Karpas-422 (cell line): ENCODE data around the gene CDK14. TPM values are rescaled to one million over a fixed set of nuclear protein-coding genes. Genes with fewer than 3 reads are reported as not detected.

Experiments used
- DNase-seq: peaks from one replicate; pipeline ENCODE4 v3.0.0-alpha.2; 2015
- H2AFZ ChIP-seq: fragments of 200-600 bp; sonication (generic); 2 replicates; pipeline ENCODE4 v1.6.1; 2014; ENCODE audit warnings: antibody characterized with exemption, low read length, mixed read lengths
- H3K27ac ChIP-seq: fragments of 200-600 bp; sonication (generic); 2 replicates; pipeline ENCODE4 v1.5.1; 2014; ENCODE audit warnings: mild to moderate bottlenecking, low read length, moderate library complexity
- H3K27me3 ChIP-seq: fragments of 200-600 bp; sonication (generic); 2 replicates; pipeline ENCODE4 v1.6.1; 2014; ENCODE audit warnings: low read length, mixed read lengths
- H3K36me3 ChIP-seq: fragments of 200-600 bp; sonication (generic); 2 replicates; pipeline ENCODE4 v1.6.1; 2014; ENCODE audit warnings: low read length, mixed read lengths; ENCODE audit not compliant: insufficient read depth
- H3K4me1 ChIP-seq: fragments of 200-600 bp; sonication (generic); 2 replicates; pipeline ENCODE4 v1.6.1; 2014; ENCODE audit warnings: mild to moderate bottlenecking, low read length, mixed read lengths
- H3K4me2 ChIP-seq: fragments of 200-600 bp; sonication (generic); 2 replicates; pipeline ENCODE4 v1.6.1; 2014; ENCODE audit warnings: low read length, low read depth, mild to moderate bottlenecking; ENCODE audit not compliant: poor library complexity, severe bottlenecking
- H3K4me3 ChIP-seq: fragments of 200-600 bp; sonication (generic); 2 replicates; pipeline ENCODE4 v1.5.1; 2014; ENCODE audit warnings: mild to moderate bottlenecking, antibody characterized with exemption, low read length, mixed read lengths
- H3K79me2 ChIP-seq: fragments of 200-600 bp; sonication (generic); 2 replicates; pipeline ENCODE4 v1.6.1; 2014; ENCODE audit warnings: mild to moderate bottlenecking, low read length, mixed read lengths
- H3K9ac ChIP-seq: fragments of 200-600 bp; sonication (generic); 2 replicates; pipeline ENCODE4 v1.6.0; 2014; ENCODE audit warnings: low read length
- H3K9me2 ChIP-seq: fragments of 200-600 bp; sonication (generic), shearing (Covaris generic); replicated peaks from 2 replicates; pipeline ENCODE4 v1.6.0; 2014; ENCODE audit warnings: mild to moderate bottlenecking, low read length, moderate library complexity; ENCODE audit not compliant: insufficient read depth
- H3K9me3 ChIP-seq: fragments of 300-700, 200-600 bp; sonication (generic); 2 replicates; pipeline ENCODE4 v1.6.1; 2014; ENCODE audit warnings: low read length, mixed read lengths
- H4K20me1 ChIP-seq: fragments of 200-600 bp; sonication (generic); 2 replicates; pipeline ENCODE4 v1.6.1; 2014; ENCODE audit warnings: mild to moderate bottlenecking, antibody characterized with exemption, low read length, low read depth; ENCODE audit not compliant: insufficient read depth
- total RNA-seq: library from RNA; depleted of rRNA; stranded (reverse); fragments of >200 nt; shearing (Covaris generic); gene quantifications from 2 replicates; pipeline ENCODE4 v1.2.3, GENCODE V29; 2014; ENCODE audit warnings: low replicate concordance

CDK14 gene
- total RNA-seq, 1 experiment from 2014 or later, result 121 TPM

- DNase-seq, result no peak
- no peak overlapping the region for H3K4me2 ChIP-seq
- H3K9me2 ChIP-seq, result no peaks in the 10 kb centered on the region
- no peaks in the 10 kb centered on the region for H3K9me3 ChIP-seq
- H3K27me3 ChIP-seq, result no peaks in the 10 kb centered on the region; the same call in 1 of the 2 replicates
- H3K79me2 ChIP-seq, result no peaks in the 10 kb centered on the region
- H3K36me3 ChIP-seq, result no peaks in the 10 kb centered on the region
- H3K27ac ChIP-seq, result no peak overlapping the region
- H2AFZ ChIP-seq, result no peak overlapping the region
- peaks cover 3% of the 10 kb centered on the region; the same call in 1 of the 2 replicates for H3K4me1 ChIP-seq
- H3K9ac ChIP-seq, result no peak overlapping the region
- no peaks in the 10 kb centered on the region for H4K20me1 ChIP-seq
- no peak overlapping the region for H3K4me3 ChIP-seq
Measured at GRCh38 chr7:90587766-90588165, 8.4 kb upstream of the CDK14 start.

GRCh38 chr7:90592033-90592432, 4.1 kb upstream of the CDK14 start:
- no peaks in the 10 kb centered on the region for H3K9me2 ChIP-seq
- no peak overlapping the region for H2AFZ ChIP-seq
- H3K27me3 ChIP-seq, result no peaks in the 10 kb centered on the region
- no peaks in the 10 kb centered on the region for H4K20me1 ChIP-seq
- H3K9me3 ChIP-seq, result no peaks in the 10 kb centered on the region
- H3K4me1 ChIP-seq, result peaks cover 13% of the 10 kb centered on the region
- no peak for DNase-seq
- H3K79me2 ChIP-seq, result peaks cover 6% of the 10 kb centered on the region
- no peak overlapping the region for H3K4me3 ChIP-seq
- no peaks in the 10 kb centered on the region for H3K36me3 ChIP-seq
- H3K9ac ChIP-seq, result no peak overlapping the region
- H3K4me2 ChIP-seq, result no peak overlapping the region
- no peak overlapping the region for H3K27ac ChIP-seq

GRCh38 chr7:90593205-90593604, 2.9 kb upstream of the CDK14 start:
- H3K9me2 ChIP-seq, result no peaks in the 10 kb centered on the region
- no peak overlapping the region for H3K9ac ChIP-seq
- peaks cover 17% of the 10 kb centered on the region for H3K79me2 ChIP-seq
- no peak overlapping the region for H3K27ac ChIP-seq
- H3K9me3 ChIP-seq, result no peaks in the 10 kb centered on the region
- H4K20me1 ChIP-seq, result no peaks in the 10 kb centered on the region
- no peak overlapping the region for H2AFZ ChIP-seq
- H3K4me3 ChIP-seq, result no peak overlapping the region
- no peaks in the 10 kb centered on the region for H3K27me3 ChIP-seq
- H3K36me3 ChIP-seq, result no peaks in the 10 kb centered on the region
- H3K4me2 ChIP-seq, result no peak overlapping the region
- no peak for DNase-seq
- peaks cover 23% of the 10 kb centered on the region for H3K4me1 ChIP-seq

- H4K20me1 ChIP-seq, result 0 out of 2 replicates have a peak, but pooled peaks cover 4% of the 10 kb centered on the region
- no peak overlapping the region for H3K9ac ChIP-seq
- H3K9me3 ChIP-seq, result no peaks in the 10 kb centered on the region
- H3K27ac ChIP-seq, result no peak overlapping the region
- peak overlapping the region; percentile 88; the same call in 1 of the 2 replicates for H3K4me3 ChIP-seq
- H3K79me2 ChIP-seq, result peaks cover 32% of the 10 kb centered on the region
- H3K9me2 ChIP-seq, result no peaks in the 10 kb centered on the region
- peaks cover 37% of the 10 kb centered on the region for H3K4me1 ChIP-seq
- H3K36me3 ChIP-seq, result no peaks in the 10 kb centered on the region
- no peaks in the 10 kb centered on the region for H3K27me3 ChIP-seq
- H2AFZ ChIP-seq, result no peak overlapping the region
- no peak for DNase-seq
- H3K4me2 ChIP-seq, result peak overlapping the region; percentile 84
Measured at GRCh38 chr7:90594751-90595317, 1.3 kb upstream of the CDK14 start.

GRCh38 chr7:90595342-90595800, 750 bp upstream of the CDK14 start:
- 0 out of 2 replicates have a peak overlapping the region, but pooled peaks have one; percentile 73 for H2AFZ ChIP-seq
- H3K4me2 ChIP-seq, result peak overlapping the region; percentile 84
- no peaks in the 10 kb centered on the region for H3K27me3 ChIP-seq

GRCh38 chr7:90596671-90597562, 796 bp downstream of the CDK14 start:
- H3K4me3 ChIP-seq, result peak overlapping the region; percentile 88
- peak overlapping the region; percentile 62 for H2AFZ ChIP-seq
- no peaks in the 10 kb centered on the region for H3K36me3 ChIP-seq
- DNase-seq, result peak; percentile 61
- H3K27me3 ChIP-seq, result no peaks in the 10 kb centered on the region
- peaks cover 52% of the 10 kb centered on the region for H3K4me1 ChIP-seq
- H3K79me2 ChIP-seq, result peaks cover 53% of the 10 kb centered on the region
- no peaks in the 10 kb centered on the region for H3K9me3 ChIP-seq
- H4K20me1 ChIP-seq, result 0 out of 2 replicates have a peak, but pooled peaks cover 4% of the 10 kb centered on the region
- H3K9ac ChIP-seq, result peak overlapping the region; percentile 85
- H3K27ac ChIP-seq, result peak overlapping the region; percentile 49
- peak overlapping the region; percentile 84 for H3K4me2 ChIP-seq
- H3K9me2 ChIP-seq, result no peaks in the 10 kb centered on the region

More at GRCh38 chr7:90595342-90595800, 750 bp upstream of the CDK14 start:
- Histone ChIP-seq H3K4me3 (peak overlapping the region; percentile 88), H3K4me1 (peaks cover 42% of the 10 kb centered on the region), H3K36me3 (no peaks in the 10 kb centered on the region), H3K27ac (no peak overlapping the region), H3K9me2 (no peaks in the 10 kb centered on the region), H4K20me1 (0 out of 2 replicates have a peak, but pooled peaks cover 4% of the 10 kb centered on the region), H3K9ac (peak overlapping the region; percentile 85), H3K9me3 (no peaks in the 10 kb centered on the region), H3K79me2 (peaks cover 38% of the 10 kb centered on the region)
- no peak for DNase-seq

GRCh38 chr7:90597563-90598253, 1.6 kb downstream of the CDK14 start:
- H3K9me3 ChIP-seq, result no peaks in the 10 kb centered on the region
- DNase-seq, result no peak
- H2AFZ ChIP-seq, result no peak overlapping the region
- 0 out of 2 replicates have a peak overlapping the region, but pooled peaks have one; percentile 49 for H3K27ac ChIP-seq
- peaks cover 61% of the 10 kb centered on the region for H3K79me2 ChIP-seq
- H3K36me3 ChIP-seq, result no peaks in the 10 kb centered on the region
- peak overlapping the region; percentile 88 for H3K4me3 ChIP-seq
- peaks cover 51% of the 10 kb centered on the region for H3K4me1 ChIP-seq
- H4K20me1 ChIP-seq, result 0 out of 2 replicates have a peak, but pooled peaks cover 4% of the 10 kb centered on the region
- peak overlapping the region; percentile 84 for H3K4me2 ChIP-seq
- no peaks in the 10 kb centered on the region for H3K9me2 ChIP-seq
- H3K27me3 ChIP-seq, result no peaks in the 10 kb centered on the region
- peak overlapping the region; percentile 85 for H3K9ac ChIP-seq
